ENCODE measurements around the gene CELSR2.

Gene CELSR2

GRCh38 chr1:109252167-109252892 lies 3.0 kb downstream of the CELSR2 start:
- H3K9ac ChIP-seq = no peak overlapping the region
- H3K4me3 ChIP-seq (IDR thresholded peaks at IDR 0.05; ENCODE audit: insufficient read depth, low read depth, low read length) = no peak overlapping the region
- H3K27ac ChIP-seq = no peak overlapping the region
- no peaks in the 10 kb centered on the region for H3K36me3 ChIP-seq (ENCODE audit: insufficient read depth)
- TF ChIP-seq CTCF (conservative IDR thresholded peaks at IDR 0.05; ENCODE audit: low read depth, low read length) = no peak
- H3K79me2 ChIP-seq (ENCODE audit: insufficient read depth, low read depth) = no peaks in the 10 kb centered on the region
- H3K4me1 ChIP-seq (ENCODE audit: low read depth, poor library complexity, severe bottlenecking) = peaks cover 10% of the 10 kb centered on the region
- H3K4me2 ChIP-seq = no peak overlapping the region
- H2AFZ ChIP-seq (ENCODE audit: low read depth) = no peak overlapping the region
- H3K27me3 ChIP-seq (ENCODE audit: insufficient read depth, low read depth) = no peaks in the 10 kb centered on the region
- no peaks in the 10 kb centered on the region for H4K20me1 ChIP-seq (ENCODE audit: insufficient read depth)

GRCh38 chr1:109252893-109253802 lies 3.8 kb downstream of the CELSR2 start:
- Histone ChIP-seq H4K20me1 (ENCODE audit: insufficient read depth) (no peaks in the 10 kb centered on the region), H3K36me3 (ENCODE audit: insufficient read depth) (no peaks in the 10 kb centered on the region), H3K27me3 (ENCODE audit: insufficient read depth, low read depth) (no peaks in the 10 kb centered on the region), H2AFZ (ENCODE audit: low read depth) (no peak overlapping the region), H3K4me3 (IDR thresholded peaks at IDR 0.05; ENCODE audit: insufficient read depth, low read depth, low read length) (no peak overlapping the region), H3K4me1 (ENCODE audit: low read depth, poor library complexity, severe bottlenecking) (peaks cover 10% of the 10 kb centered on the region), H3K4me2 (no peak overlapping the region), H3K9ac (no peak overlapping the region), H3K79me2 (ENCODE audit: insufficient read depth, low read depth) (no peaks in the 10 kb centered on the region), H3K27ac (no peak overlapping the region)
- no peak for TF ChIP-seq CTCF (conservative IDR thresholded peaks at IDR 0.05; ENCODE audit: low read depth, low read length)

GRCh38 chr1:109253803-109254620 lies 4.7 kb downstream of the CELSR2 start:
- no peaks in the 10 kb centered on the region for H3K27me3 ChIP-seq (ENCODE audit: insufficient read depth, low read depth)
- peaks cover 7% of the 10 kb centered on the region for H3K4me1 ChIP-seq (ENCODE audit: low read depth, poor library complexity, severe bottlenecking)
- H3K9ac ChIP-seq = no peak overlapping the region
- no peak overlapping the region for H3K4me3 ChIP-seq (IDR thresholded peaks at IDR 0.05; ENCODE audit: insufficient read depth, low read depth, low read length)
- no peaks in the 10 kb centered on the region for H3K36me3 ChIP-seq (ENCODE audit: insufficient read depth)
- H4K20me1 ChIP-seq (ENCODE audit: insufficient read depth) = no peaks in the 10 kb centered on the region
- no peak overlapping the region for H3K27ac ChIP-seq
- H3K79me2 ChIP-seq (ENCODE audit: insufficient read depth, low read depth) = no peaks in the 10 kb centered on the region
- no peak overlapping the region for H2AFZ ChIP-seq (ENCODE audit: low read depth)
- TF ChIP-seq CTCF (conservative IDR thresholded peaks at IDR 0.05; ENCODE audit: low read depth, low read length) = no peak
- no peak overlapping the region for H3K4me2 ChIP-seq

- no peaks in the 10 kb centered on the region for H3K27me3 ChIP-seq (ENCODE audit: insufficient read depth, low read depth)
- H3K27ac ChIP-seq = no peak overlapping the region
- no peak overlapping the region for H3K9ac ChIP-seq
- H3K79me2 ChIP-seq (ENCODE audit: insufficient read depth, low read depth) = no peaks in the 10 kb centered on the region
- H3K4me3 ChIP-seq (IDR thresholded peaks at IDR 0.05; ENCODE audit: insufficient read depth, low read depth, low read length) = no peak overlapping the region
- no peak overlapping the region for H2AFZ ChIP-seq (ENCODE audit: low read depth)
- peaks cover 4% of the 10 kb centered on the region for H3K4me1 ChIP-seq (ENCODE audit: low read depth, poor library complexity, severe bottlenecking)
- no peak overlapping the region for H3K4me2 ChIP-seq
- no peak for TF ChIP-seq CTCF (conservative IDR thresholded peaks at IDR 0.05; ENCODE audit: low read depth, low read length)
- H4K20me1 ChIP-seq (ENCODE audit: insufficient read depth) = no peaks in the 10 kb centered on the region
- H3K36me3 ChIP-seq (ENCODE audit: insufficient read depth) = no peaks in the 10 kb centered on the region
Measured at GRCh38 chr1:109254621-109255096, 5.3 kb downstream of the CELSR2 start.
